ENCODE data around the gene CORO2B. TPM values are rescaled to one million over a fixed set of nuclear protein-coding genes. Genes with fewer than 3 reads are reported as not detected.
A peak's percentile ranks its signal among the peaks of the same experiment; 100 is the strongest.
"Not testable (repeated sequence)": the region's sequence is repeated elsewhere in the genome, so short reads cannot be mapped to it uniquely, and the experiment has no call there.

Gene CORO2B
- total RNA-seq, 1 donor from 2014 or later, result 11.0 TPM

- TF ChIP-seq, protein P1, sequence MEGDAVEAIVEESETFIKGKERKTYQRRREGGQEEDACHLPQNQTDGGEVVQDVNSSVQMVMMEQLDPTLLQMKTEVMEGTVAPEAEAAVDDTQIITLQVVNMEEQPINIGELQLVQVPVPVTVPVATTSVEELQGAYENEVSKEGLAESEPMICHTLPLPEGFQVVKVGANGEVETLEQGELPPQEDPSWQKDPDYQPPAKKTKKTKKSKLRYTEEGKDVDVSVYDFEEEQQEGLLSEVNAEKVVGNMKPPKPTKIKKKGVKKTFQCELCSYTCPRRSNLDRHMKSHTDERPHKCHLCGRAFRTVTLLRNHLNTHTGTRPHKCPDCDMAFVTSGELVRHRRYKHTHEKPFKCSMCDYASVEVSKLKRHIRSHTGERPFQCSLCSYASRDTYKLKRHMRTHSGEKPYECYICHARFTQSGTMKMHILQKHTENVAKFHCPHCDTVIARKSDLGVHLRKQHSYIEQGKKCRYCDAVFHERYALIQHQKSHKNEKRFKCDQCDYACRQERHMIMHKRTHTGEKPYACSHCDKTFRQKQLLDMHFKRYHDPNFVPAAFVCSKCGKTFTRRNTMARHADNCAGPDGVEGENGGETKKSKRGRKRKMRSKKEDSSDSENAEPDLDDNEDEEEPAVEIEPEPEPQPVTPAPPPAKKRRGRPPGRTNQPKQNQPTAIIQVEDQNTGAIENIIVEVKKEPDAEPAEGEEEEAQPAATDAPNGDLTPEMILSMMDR (IDR thresholded peaks at IDR 0.05), result peak in 1 of 3 experiments; percentile 10
- no peaks in the 10 kb centered on the region for H3K36me3 ChIP-seq
- intact Hi-C loops (cut with DNase I), result no loop called here
- no peak overlapping the region for H3K27ac ChIP-seq
- DNase-seq (ENCODE audit: low spot score in 2 of 2), result peak in 1 of 2 donors; percentile 31
- no peaks in the 10 kb centered on the region for H3K27me3 ChIP-seq
- H3K4me1 ChIP-seq, result peaks cover 0 to under 1% of the 10 kb centered on the region in 2 donors
- no peaks in the 10 kb centered on the region for H3K9me3 ChIP-seq
- no peak overlapping the region for H3K4me3 ChIP-seq
Measured at GRCh38 chr15:68644083-68644904, 65.5 kb downstream of the CORO2B start.

- H3K4me1 ChIP-seq, result no peaks in the 10 kb centered on the region
- H3K9me3 ChIP-seq, result no peaks in the 10 kb centered on the region
- H3K4me3 ChIP-seq, result no peak overlapping the region
- no peak overlapping the region for H3K27ac ChIP-seq
- intact Hi-C loops (cut with DNase I), result no loop called here
- DNase-seq (ENCODE audit: low spot score in 2 of 2), result peak in 1 of 2 donors; percentile 42
- TF ChIP-seq, protein P1 (IDR thresholded peaks at IDR 0.05), result no peak
- no peaks in the 10 kb centered on the region for H3K27me3 ChIP-seq
- no peaks in the 10 kb centered on the region for H3K36me3 ChIP-seq
Measured at GRCh38 chr15:68644996-68645395, 66.2 kb downstream of the CORO2B start.

DNA sequence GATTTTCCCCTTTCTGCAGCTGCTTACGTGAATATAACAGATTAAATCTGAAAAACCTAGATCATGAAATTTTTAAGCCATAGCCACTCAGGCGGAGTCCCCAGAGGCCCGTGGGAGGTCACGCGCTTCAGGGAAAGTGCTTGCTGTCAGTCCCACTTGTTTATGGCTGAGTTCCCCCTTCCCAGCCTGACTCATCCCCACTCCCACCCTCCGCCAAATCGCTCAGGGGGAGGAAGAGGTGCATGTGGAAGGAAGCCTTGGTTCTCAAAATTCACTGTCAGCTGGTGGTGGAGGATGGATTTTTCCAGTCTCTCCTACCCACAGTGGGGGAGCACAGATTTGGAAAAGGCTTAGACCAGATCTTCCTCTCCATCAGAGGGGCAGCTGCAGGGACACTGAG lies 67.4 kb downstream of the CORO2B start:
- TF ChIP-seq, protein P1 (IDR thresholded peaks at IDR 0.05), result no peak
- Histone ChIP-seq H3K4me1 (no peaks in the 10 kb centered on the region), H3K36me3 (no peaks in the 10 kb centered on the region), H3K4me3 (no peak overlapping the region), H3K27me3 (no peaks in the 10 kb centered on the region), H3K9me3 (no peaks in the 10 kb centered on the region), H3K27ac (no peak overlapping the region)
- DNase-seq (ENCODE audit: low spot score in 2 of 2), result peak in 1 of 2 donors; percentile 45
- intact Hi-C loops (cut with DNase I), result no loop called here

- Histone ChIP-seq H3K36me3 (no peaks in the 10 kb centered on the region), H3K9me3 (no peaks in the 10 kb centered on the region), H3K27ac (no peak overlapping the region), H3K4me1 (no peaks in the 10 kb centered on the region), H3K4me3 (no peak overlapping the region), H3K27me3 (no peaks in the 10 kb centered on the region)
- DNase-seq (ENCODE audit: low spot score in 2 of 2), result no peak
- intact Hi-C loops (cut with DNase I), result no loop called here
- TF ChIP-seq, protein P1 (IDR thresholded peaks at IDR 0.05), result no peak
Measured at GRCh38 chr15:68646696-68647095, 67.9 kb downstream of the CORO2B start.

DNA sequence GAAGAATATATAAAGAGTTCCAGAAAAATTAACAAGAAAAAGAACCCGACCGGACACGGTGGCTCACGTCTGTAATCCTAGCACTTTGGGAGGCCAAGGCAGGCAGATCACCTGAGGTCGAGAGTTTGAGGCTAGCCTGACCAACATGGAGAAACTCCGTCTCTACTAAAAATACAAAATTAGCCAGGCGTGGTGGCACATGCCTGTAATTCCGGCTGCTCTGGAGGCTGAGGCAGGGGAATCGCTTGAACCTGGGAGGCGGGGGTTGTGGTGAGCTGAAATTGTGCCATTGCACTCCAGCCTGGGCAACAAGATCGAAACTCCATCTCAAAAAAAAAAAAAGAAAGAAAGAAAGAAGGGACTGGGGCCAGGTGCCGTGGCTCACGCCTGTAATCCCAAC lies 68.6 kb downstream of the CORO2B start:
- H3K4me3 ChIP-seq; H3K4me1 ChIP-seq; intact Hi-C loops (cut with DNase I); H3K27me3 ChIP-seq; H3K27ac ChIP-seq; H3K9me3 ChIP-seq; H3K36me3 ChIP-seq: not testable (repeated sequence)
- peak in 1 of 2 donors; percentile 21 for DNase-seq (ENCODE audit: low spot score in 2 of 2)

- DNase-seq (ENCODE audit: low spot score in 2 of 2), result peak in 1 of 2 donors; percentile 75
- Histone ChIP-seq H3K27me3 (no peaks in the 10 kb centered on the region), H3K4me1 (no peaks in the 10 kb centered on the region), H3K36me3 (no peaks in the 10 kb centered on the region), H3K27ac (no peak overlapping the region), H3K4me3 (no peak overlapping the region), H3K9me3 (no peaks in the 10 kb centered on the region)
- TF ChIP-seq, protein P1 (IDR thresholded peaks at IDR 0.05), result peak; percentile 42 to 62 (median 62)
- intact Hi-C loops (cut with DNase I), result loop anchor here (5.0 kb wide), 1 partner anchor 94 kb away; no protein-coding TSS in a partner anchor
Measured at GRCh38 chr15:68650901-68651709, 72.3 kb downstream of the CORO2B start.

Measured in ascending aorta (tissue), 2 donors.